COLO668 (cell line): ENCODE data around the gene PRXL2B.
"Not testable (repeated sequence)": the region's sequence is repeated elsewhere in the genome, so short reads cannot be mapped to it uniquely, and the experiment has no call there.

Experiments
- DNase-seq: peaks from one replicate; lab custom pipeline; 2025; ENCODE audit not compliant: unreplicated experiment; lab: John Stamatoyannopoulos, UW

PRXL2B gene

DNA sequence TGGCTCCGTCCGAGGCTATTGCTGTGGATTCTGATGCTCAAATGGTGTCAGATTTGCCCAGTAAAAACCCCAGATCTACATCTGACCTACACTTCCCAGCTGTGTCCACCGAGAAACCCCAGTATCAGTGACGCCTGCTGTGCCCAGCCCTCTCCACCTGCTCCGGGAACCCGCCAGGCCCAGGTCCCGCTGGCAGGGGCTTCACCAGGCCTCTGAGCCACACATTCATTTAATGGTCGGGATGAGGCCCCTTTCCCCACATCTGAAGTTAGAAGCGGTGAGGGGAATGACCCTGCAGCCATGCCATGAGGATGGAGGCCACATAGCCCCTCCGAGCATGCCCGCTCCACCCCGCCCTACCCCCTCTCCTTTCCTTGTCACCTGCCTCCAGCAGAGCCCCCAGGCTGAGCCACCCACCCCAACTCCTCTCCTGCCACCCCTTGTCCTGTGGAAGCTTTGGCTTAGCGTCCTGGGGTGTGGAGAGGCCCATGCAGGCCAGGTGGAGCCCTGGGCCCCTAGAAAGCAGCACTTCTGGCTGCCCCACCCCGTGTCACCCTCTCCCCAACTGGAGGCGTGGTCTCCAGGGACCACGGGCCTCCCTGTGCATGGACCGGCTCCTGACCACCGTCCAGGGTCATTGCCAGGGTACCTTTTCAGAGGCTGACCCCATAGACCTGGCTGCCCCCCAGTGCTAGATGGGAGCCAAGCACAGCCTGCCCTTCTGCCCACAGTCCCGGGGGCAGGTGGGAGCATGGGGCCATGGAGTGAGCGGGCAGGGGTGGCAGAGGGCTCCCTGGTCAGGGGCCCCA is 22.4 kb upstream of the PRXL2B start:
- DNase-seq, result no peak

DNA sequence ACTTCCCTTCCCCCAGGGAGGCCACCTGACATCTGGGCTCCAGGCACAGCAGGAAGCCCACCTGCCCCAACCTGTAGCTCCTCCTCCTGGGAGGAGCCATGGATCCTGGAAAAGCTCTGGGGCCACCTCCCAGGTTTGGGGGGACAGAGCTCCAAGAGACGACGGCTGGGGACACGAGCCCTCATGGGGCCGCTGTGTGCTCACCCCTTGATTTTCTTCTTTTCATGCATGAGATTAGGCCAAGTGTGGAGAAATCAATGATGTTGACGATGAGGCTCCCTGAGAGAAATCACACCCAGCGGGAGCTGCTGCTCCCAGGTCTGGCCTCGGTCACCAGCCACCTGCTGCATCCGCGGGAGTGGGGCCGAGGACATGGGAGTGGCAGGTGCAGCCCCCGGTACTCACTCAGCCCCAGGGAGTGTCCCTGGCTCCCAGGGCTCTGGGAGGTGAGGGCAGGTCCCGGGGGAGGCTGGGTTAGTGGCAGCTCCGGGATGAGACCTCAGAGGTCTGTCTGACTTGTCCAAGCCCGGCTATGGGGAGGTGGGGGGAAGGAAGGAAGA is 21.7 kb upstream of the PRXL2B start:
- peak; percentile 74 for DNase-seq

GRCh38 chr1:2566101-2567045 is 20.2 kb upstream of the PRXL2B start:
- DNase-seq, result no peak

- DNase-seq, result no peak
Observed at GRCh38 chr1:2567083-2567679, 19.4 kb upstream of the PRXL2B start.

DNA sequence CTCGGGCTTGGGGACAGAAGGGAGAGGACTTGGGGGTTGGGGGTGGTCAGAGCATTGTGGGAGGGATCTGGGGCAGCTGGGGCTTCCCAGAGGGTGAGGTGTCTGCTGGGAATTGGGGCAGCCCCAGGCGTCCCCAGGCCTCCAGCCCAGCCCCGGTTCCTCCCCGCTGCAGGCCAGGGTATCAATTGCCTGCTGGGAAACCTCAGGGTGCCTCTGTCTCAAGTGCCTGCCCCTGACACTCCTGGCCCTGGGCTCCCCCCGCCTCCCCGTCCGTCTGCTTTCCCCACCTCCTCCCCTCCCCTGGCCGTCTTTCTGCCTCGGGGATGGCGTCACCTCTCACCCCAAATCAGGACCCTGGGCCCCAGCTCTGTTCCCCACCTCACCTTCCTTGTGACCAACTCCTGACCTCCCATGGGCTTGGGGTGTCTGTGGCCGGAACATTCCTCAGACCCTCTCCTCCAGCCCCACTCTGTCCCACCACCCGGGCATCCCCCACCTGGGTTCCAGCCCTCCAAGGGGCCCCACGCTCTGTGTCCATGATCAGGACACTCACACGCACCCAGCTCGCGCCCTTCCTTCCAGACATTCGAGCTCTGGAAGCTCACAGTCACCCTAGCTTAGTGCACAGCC is 18.3 kb upstream of the PRXL2B start:
- not testable (repeated sequence) for DNase-seq

DNA sequence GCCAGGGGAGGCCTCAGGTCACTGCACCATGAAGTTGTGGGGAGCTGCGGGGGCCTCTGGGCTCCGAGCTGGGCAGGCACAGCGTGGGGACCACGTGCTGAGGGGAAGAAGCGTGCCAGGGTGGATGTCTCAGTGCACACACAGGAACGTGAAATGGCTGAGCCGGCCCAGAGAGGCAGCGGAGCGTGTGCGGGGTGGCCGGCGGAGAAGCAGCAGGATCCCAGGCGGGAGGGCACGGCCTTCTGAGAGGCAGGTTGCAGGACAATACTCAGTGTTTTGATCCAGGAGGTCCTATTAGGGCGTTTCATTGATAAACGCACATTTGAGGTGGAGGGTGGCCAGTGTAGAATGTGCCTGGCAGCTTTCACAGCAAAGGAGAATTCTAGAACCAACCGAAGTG is 17.5 kb upstream of the PRXL2B start:
- DNase-seq, result no peak

DNA sequence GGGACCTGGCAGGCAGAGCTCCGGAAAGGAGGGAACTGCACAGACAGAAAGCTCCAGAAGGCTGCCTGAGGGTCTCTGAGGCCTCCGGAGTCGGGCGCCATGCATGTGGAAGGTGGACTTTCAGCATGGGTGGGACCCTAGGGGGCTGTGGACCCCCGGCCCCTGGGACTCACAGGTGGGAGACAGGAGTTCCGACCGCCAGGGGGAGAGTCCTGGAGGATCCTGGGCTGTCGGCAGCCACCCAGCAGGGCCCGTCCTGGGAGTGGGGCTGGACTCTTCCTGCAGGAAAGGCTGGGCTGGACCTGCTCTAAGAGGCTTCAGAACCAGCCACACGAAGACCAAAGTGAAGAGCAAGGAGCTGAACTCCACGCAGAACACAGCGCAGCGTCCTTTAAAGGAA is 16.9 kb upstream of the PRXL2B start:
- not testable (repeated sequence) for DNase-seq

DNA sequence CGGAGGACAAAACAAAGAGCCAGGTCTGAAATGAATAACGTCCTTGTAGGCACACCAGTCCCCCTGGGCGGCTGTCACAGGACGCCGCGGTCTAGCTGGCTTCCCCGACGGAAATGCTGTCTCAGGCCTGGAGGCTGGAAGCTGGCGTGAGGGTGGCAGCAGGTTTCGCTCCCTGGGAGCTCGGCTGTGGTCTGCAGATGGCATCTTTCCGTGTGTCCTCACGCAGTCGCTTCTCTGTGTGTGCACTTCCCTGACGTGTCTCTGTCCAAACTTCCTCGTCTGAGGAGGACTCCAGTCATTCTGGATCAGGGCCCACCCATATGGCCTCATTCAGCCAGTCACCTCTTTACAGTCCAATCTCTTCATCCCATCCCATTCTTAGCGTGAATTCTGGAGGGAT is 16.2 kb upstream of the PRXL2B start:
- DNase-seq, result no peak

DNA sequence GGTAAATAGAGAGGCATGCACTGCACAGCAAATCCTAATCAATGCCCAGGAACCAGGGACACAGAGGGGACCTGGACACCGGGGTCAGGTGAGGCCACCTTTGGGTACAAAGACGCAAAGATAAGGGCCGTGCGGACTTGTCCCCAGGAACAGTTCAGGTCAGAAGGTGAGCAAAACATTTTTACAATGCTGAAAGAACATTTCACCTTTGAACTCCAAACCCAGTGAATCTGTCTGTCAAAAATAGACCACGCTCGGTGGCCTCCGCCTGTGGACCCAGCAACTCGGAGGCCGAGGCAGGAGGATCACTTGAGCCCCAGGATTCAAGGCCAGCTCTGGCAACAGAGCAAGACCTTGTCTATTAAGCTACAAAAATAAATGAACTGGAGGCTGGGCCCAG is 15.2 kb upstream of the PRXL2B start:
- DNase-seq, result no peak

- DNase-seq, result no peak
Observed at GRCh38 chr1:2573250-2573920, 13.2 kb upstream of the PRXL2B start.

DNA sequence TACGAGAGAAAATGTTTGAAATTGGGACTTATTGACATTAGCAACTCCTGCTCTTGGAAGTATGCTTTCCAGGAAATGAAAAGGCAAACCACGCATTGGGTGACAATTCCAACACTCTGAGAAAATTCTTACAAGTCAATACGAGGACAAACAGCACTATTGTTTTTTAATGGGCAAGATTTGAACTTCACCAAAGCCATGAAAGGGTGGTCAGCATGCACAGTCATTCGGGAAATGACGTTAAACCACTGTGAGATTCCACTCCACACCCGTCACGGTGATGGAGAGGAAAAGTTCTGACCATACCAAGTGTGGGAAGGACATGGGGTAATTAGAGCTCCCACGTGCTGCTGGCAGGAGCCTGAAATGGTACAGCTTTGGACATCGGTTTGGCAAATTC is 12.2 kb upstream of the PRXL2B start:
- DNase-seq, result no peak

- DNase-seq, result no peak
Observed at GRCh38 chr1:2575801-2576663, 10.5 kb upstream of the PRXL2B start.

DNA sequence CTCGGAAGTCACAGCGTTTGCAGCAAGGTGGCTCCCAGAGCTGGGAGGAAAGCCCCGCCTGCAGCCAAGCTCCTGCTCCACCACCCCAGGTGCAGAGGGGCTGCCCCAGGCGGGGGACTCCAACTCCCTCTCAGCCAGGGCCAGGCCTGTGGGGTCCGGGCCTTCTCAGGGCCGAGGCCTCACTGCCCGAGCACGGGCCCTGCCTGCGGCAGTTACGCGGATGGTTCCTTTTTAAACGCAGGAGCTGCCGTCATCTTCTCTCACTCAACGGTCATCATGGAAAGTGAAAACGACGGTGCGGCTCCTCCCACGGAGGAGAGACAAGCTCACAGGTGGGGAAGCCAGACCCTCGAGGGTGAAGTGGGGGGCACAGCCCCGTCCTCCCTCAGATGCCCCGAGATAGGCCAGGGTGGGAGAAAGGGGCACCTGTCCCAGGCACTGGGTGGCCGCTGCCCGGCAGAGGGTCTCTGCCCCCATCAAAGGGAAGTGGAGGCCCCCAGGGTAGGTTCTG is 9.0 kb upstream of the PRXL2B start:
- DNase-seq, result not testable (repeated sequence)

- DNase-seq, result no peak
Observed at GRCh38 chr1:2578758-2579118, 7.8 kb upstream of the PRXL2B start.

- DNase-seq, result no peak
Observed at GRCh38 chr1:2580691-2581090, 5.9 kb upstream of the PRXL2B start.

DNA sequence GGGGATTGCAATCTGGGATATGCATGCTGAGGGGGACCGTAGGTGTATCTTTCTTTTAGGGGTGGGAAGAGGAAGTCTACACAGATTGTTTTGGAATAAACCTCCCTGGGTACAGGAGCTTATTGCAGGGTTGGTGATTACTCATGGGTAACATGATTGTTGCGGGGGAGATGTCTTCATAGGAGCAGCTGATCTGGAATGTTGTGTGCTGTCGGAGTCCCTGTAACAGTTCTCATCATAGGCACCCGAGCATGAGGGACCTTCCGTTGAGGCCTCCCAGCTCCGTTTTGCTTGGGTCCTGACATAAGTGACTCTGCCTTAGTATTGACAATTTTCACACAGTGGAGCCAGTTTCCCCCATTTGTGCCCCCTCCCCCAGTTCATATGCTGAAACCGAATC is 4.2 kb upstream of the PRXL2B start:
- no peak for DNase-seq

GRCh38 chr1:2583331-2583791 is 3.2 kb upstream of the PRXL2B start:
- DNase-seq, result no peak

GRCh38 chr1:2583871-2584351 is 2.7 kb upstream of the PRXL2B start:
- peak; percentile 67 for DNase-seq
